ENCODE results near the gene U2AF2. TPM values are rescaled to one million over a fixed set of nuclear protein-coding genes. Genes with fewer than 3 reads are reported as not detected.

Gene U2AF2
- total RNA-seq, 2 experiments from 2014 or later, result 284 to 324 TPM

DNA sequence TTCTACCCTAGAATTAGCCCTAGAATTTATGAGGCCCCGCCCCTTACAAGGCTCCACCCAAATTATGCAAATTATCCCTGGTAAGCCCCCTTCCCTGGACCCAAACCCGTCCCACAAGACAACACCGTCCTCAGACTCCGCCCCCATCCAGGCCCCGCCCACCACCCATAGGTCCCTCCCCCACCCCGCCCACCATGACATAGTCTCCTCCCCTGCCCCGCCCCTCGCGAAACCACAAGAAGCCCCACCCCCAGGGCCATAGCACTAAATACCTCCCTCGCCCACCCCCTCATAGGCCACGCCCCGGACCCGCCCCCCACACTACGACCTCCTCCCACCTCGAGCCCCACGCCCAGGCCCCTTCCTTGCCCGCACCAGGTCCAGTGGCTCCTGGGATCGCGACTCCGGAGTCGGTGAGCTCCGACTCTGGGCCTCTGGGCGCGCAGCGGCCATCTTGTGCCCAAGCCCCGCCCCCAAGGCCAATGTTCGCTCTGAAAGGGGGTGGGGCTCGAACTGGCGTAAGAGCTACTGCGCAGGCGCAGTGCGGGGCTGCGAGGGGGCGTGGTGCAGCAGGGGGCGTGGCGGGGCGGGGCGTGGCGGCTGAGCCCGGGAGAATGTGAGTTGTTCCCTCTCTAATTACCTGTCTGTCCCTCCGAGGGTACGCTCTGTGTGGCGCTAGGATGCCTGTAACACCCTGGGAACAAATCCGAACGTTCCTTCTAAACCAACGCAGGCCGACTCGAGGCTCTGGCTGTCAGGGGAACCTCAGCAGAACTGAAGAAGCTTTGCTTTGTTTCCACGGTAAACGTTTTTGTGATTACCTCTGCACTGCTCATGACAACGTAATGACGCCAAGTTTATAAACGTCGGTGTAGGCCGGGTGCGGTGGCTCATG, 30.5 kb upstream of the U2AF2 start, which contains the start of gene ZNF784:
Gene ZNF784 (minus strand): TSS at position 458 of the 895 bp plus-strand sequence. CDS start 5 bp downstream, at position 453.
- Mint-ChIP-seq H3K27ac (peak within 1 kb of the TSS; percentile 93), H3K4me3 (peak within 1 kb of the TSS; percentile 77), H3K27me3 (peaks cover 10% of the 10 kb centered on the region), H3K36me3 (peaks cover 11% of the 10 kb centered on the region), H3K9me3 (ENCODE audit: low read depth) (no peaks in the 10 kb centered on the region), H3K4me1 (peaks cover 58% of the 10 kb centered on the region)
- CTCF ChIA-PET, result interaction anchor here (0.9 to 5.6 kb wide), 19 partner anchors 8 to 483 kb away, joined by 3 to 44 read pairs (median 5); partner anchors contain the start of genes FIZ1, U2AF2, ZNF524 and ZNF628
- peak; percentile 73 for ATAC-seq
- DNase-seq, result peak; percentile 95

DNA sequence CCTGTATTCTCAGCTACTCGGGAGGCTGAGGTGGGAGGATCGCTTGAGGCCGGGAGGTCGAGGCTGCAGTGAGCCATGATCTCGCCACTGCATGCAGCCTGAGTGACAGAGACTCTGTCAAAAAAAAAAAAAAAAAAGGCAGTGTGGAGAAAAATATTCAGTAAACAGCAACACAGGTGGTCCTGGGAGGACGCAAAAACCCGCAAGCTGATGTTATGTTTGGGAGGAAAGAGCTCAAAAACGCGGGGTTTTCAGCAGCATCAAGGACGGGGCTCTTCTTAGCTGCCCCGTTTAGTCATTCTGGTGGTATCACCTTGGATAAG, 29.9 kb upstream of the U2AF2 start:
- H3K4me1 Mint-ChIP-seq, result peaks cover 54% of the 10 kb centered on the region

DNA sequence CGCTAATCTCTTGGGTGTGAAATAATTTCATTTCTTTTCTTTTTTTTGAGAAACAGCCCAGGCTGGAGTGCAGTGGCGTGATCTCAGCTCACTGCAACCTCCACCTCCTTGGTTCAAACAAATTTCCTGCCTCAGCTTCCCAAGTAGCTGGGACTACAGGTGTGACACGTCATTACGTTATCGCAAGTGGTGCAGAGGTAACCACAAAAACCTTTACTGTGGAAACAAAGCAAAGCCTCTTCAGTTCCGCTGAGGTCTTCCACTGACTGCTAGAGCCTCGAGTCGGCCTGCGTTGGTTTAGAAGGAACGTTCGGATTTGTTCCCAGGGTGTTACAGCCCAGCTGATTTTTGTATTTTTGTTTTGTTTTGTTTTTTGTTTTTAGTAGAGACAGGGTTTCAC, 28.5 kb upstream of the U2AF2 start:
- Mint-ChIP-seq H3K9me3 (ENCODE audit: low read depth) (no peaks in the 10 kb centered on the region), H3K27me3 (peaks cover 10% of the 10 kb centered on the region), H3K27ac (peak overlapping the region; percentile 84), H3K4me1 (peaks cover 40% of the 10 kb centered on the region), H3K36me3 (peaks cover 3% of the 10 kb centered on the region), H3K4me3 (peak overlapping the region; percentile 51)
- peak; percentile 89 for DNase-seq
- ATAC-seq, result peak; percentile 59
- CTCF ChIA-PET, result interaction anchor here (0.7 to 5.6 kb wide), 19 partner anchors 8 to 372 kb away, joined by 3 to 44 read pairs (median 4); partner anchors contain the start of genes FIZ1, HSPBP1, ISOC2 and NAT14

More for the DNA sequence above, 29.9 kb upstream of the U2AF2 start:
- Mint-ChIP-seq H3K9me3 (ENCODE audit: low read depth) (no peaks in the 10 kb centered on the region), H3K27ac (peak overlapping the region; percentile 93), H3K36me3 (peaks cover 8% of the 10 kb centered on the region), H3K4me3 (peak overlapping the region; percentile 77), H3K27me3 (peaks cover 10% of the 10 kb centered on the region)
- no peak for ATAC-seq
- CTCF ChIA-PET, result interaction anchor here (0.7 to 5.6 kb wide), 20 partner anchors 7 to 483 kb away, joined by 3 to 44 read pairs (median 5); partner anchors contain the start of genes FIZ1, U2AF2, ZNF524 and ZNF865
- DNase-seq, result no peak

DNA sequence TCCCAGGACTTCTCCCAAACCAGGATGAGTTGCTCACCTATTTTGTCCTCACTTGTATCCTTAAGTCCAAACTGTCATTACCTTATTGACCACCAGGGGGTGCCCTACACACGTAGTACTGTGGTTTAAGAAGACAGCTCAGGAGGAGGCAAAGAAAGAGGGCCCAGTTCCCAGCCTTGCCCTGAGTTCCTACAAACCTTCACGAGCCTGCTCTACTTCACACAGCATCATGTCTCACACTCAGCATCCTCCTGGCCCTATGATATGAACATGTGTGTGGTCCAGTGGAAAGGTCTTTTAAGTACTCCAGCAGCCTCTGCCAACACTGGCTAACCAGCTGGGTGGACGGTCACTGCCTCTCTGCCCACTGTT, 22.4 kb upstream of the U2AF2 start:
- Mint-ChIP-seq H3K4me3 (no peak overlapping the region), H3K4me1 (peaks cover 46% of the 10 kb centered on the region), H3K27ac (peak overlapping the region; percentile 38), H3K27me3 (peaks cover 4% of the 10 kb centered on the region), H3K36me3 (peaks cover 3% of the 10 kb centered on the region), H3K9me3 (ENCODE audit: low read depth) (no peaks in the 10 kb centered on the region)
- peak; percentile 43 for ATAC-seq
- DNase-seq, result peak; percentile 95
- CTCF ChIA-PET, result interaction anchor here (0.6 to 10.5 kb wide), 39 partner anchors 8 to 539 kb away, joined by 3 to 104 read pairs (median 6); partner anchors contain the start of genes CCDC106, FIZ1, ISOC2 and NAT14

DNA sequence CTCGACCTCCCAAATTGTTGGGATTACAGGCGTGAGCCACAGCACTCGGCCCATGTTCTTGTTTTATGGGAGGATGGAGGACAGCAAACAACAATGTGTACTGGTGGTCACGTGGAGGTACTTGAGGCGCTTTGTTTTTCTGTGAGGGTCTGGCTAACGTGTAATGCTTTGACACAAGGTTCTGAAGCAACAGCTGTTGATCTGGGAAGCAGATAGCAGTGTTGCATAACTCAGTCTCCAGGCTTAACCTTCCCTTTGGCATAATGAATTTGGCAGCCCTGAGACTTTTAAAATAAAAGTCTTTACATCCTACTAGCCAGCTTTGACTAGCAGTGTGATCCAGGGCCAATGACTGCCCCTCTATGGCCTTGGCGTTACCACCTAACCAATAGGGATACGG, 21.0 kb upstream of the U2AF2 start:
- Mint-ChIP-seq H3K4me1 (peaks cover 52% of the 10 kb centered on the region), H3K27ac (peak overlapping the region; percentile 100), H3K36me3 (peaks cover 10% of the 10 kb centered on the region), H3K4me3 (no peak overlapping the region), H3K27me3 (no peaks in the 10 kb centered on the region), H3K9me3 (ENCODE audit: low read depth) (no peaks in the 10 kb centered on the region)
- ATAC-seq, result no peak
- DNase-seq, result no peak
- CTCF ChIA-PET, result interaction anchor here (0.6 to 10.5 kb wide), 19 partner anchors 9 to 1765 kb away, joined by 3 to 104 read pairs (median 18); partner anchors contain the start of genes CCDC106, FIZ1, ISOC2 and U2AF2

DNA sequence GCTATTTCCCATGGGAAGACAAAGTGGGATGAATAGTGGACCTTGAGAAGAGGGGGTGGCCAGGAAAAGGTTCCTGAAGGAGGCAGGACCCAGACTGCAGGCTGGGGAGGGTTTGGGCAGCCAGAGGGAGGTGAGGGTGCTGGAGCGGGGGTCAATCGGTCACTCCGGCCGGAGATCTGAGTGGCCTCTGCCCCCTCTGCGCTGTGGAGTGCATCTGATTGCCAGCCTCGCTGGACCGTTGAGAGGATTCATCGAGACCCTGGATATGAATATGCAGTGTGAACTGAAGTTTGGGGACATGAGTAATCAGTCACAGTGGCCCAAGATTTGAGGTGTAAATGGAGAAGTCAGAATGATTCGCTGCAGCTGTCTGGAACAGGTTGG, 19.5 kb upstream of the U2AF2 start:
- Mint-ChIP-seq H3K27ac (peak overlapping the region; percentile 100), H3K4me1 (peaks cover 64% of the 10 kb centered on the region), H3K4me3 (peak overlapping the region; percentile 98), H3K9me3 (ENCODE audit: low read depth) (no peaks in the 10 kb centered on the region), H3K36me3 (peaks cover 12% of the 10 kb centered on the region), H3K27me3 (no peaks in the 10 kb centered on the region)
- no peak for ATAC-seq
- no peak for DNase-seq
- CTCF ChIA-PET, result interaction anchor here (1.0 to 10.5 kb wide), 7 partner anchors 9 to 123 kb away, joined by 4 to 104 read pairs (median 31); partner anchors contain the start of genes CCDC106, FIZ1, U2AF2 and ZNF524

DNA sequence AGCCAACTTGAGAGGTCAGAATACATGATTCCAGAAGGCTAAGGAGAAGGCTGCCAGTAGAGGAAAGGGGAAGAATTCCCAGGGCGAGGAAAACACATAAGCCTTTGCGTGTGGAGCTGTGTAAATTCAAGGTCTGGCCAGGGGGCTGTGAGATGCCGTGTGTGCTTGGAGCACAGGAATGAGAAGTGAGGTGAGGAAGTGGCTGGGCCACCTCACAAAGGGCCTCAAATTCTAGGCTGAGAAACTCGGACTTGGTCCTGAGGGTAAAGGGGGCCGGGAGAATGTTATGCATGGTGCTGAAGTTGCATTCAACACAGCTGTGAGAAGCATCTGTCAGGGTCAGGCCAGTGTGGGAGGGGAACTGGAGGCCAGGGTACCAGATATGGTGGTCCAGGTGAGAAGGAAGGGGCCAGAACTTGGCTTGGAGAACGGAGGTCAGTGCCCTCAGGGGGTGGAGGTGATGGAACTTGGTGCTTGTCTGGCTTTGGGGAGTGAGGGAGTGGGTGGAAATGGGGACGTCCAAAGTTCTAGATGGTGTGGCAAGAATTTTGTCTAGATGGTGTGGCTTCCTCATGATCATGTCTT, 18.9 kb upstream of the U2AF2 start:
- H3K4me3 Mint-ChIP-seq, result peak overlapping the region; percentile 98

DNA sequence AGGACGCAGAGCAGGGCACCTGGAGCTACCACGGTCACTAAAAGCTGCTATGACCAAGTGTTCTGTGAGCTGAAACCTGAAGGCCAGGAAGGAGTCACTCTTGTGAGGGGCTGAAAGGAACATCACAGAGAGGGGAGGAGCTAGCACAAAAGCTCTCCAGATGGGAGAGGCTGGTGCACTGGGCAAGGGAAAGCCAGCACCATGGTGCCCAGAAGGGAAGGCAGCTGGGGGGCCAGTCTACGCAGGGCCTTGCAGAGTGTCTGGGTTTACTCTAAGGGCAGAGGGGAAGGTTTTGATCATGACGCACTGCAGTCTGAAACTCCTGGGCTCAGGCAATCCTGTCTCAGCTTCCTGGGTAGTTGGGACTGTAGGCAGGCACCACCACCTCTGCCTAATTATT, 18.1 kb upstream of the U2AF2 start:
- DNase-seq, result no peak
- Mint-ChIP-seq H3K27ac (peak overlapping the region; percentile 100), H3K4me1 (peaks cover 65% of the 10 kb centered on the region), H3K36me3 (peaks cover 12% of the 10 kb centered on the region), H3K4me3 (no peak overlapping the region), H3K27me3 (no peaks in the 10 kb centered on the region), H3K9me3 (ENCODE audit: low read depth) (no peaks in the 10 kb centered on the region)
- no peak for ATAC-seq
- CTCF ChIA-PET, result interaction anchor here (1.0 to 10.5 kb wide), 7 partner anchors 10 to 133 kb away, joined by 4 to 104 read pairs (median 7); partner anchors contain the start of genes CCDC106, U2AF2 and ZNF784

More for the DNA sequence above, 18.9 kb upstream of the U2AF2 start:
- ATAC-seq, result no peak
- Mint-ChIP-seq H3K27ac (peak overlapping the region; percentile 100), H3K27me3 (no peaks in the 10 kb centered on the region), H3K36me3 (peaks cover 12% of the 10 kb centered on the region), H3K4me1 (peaks cover 67% of the 10 kb centered on the region), H3K9me3 (ENCODE audit: low read depth) (no peaks in the 10 kb centered on the region)
- no peak for DNase-seq
- CTCF ChIA-PET, result interaction anchor here (1.0 to 10.5 kb wide), 6 partner anchors 11 to 132 kb away, joined by 4 to 104 read pairs (median 7); partner anchors contain the start of genes CCDC106, U2AF2 and ZNF784

DNA sequence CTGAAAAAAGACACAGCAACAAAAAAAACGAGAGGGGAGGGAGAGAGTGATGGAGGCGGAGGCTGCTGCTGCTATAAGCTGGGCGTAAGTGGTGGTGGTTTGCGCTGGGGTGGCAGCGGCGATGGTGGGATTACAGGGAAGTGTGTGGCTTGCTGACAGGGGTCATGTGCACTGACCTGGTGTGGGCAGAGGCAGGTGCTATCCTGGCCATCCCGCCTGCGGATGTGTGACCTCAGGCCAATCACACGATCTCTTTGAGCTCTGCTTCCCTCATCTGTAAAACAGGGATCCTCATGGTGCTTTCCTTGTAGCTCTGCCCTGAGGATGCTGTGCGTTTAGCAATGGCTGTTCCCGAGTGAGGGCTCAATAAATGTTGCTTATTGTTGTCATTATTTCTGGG, 17.3 kb upstream of the U2AF2 start:
- peaks cover 12% of the 10 kb centered on the region for H3K36me3 Mint-ChIP-seq
- peaks cover 62% of the 10 kb centered on the region for H3K4me1 Mint-ChIP-seq
- H3K4me3 Mint-ChIP-seq, result no peak overlapping the region
- DNase-seq (no peak), ATAC-seq (no peak)
- H3K27me3 Mint-ChIP-seq, result no peaks in the 10 kb centered on the region
- H3K27ac Mint-ChIP-seq, result peak overlapping the region; percentile 1
- no peaks in the 10 kb centered on the region for H3K9me3 Mint-ChIP-seq (ENCODE audit: low read depth)
- CTCF ChIA-PET, result interaction anchor here (1.2 to 10.5 kb wide), 9 partner anchors 10 to 170 kb away, joined by 3 to 104 read pairs (median 6); partner anchors contain the start of genes CCDC106, U2AF2 and ZNF784

DNA sequence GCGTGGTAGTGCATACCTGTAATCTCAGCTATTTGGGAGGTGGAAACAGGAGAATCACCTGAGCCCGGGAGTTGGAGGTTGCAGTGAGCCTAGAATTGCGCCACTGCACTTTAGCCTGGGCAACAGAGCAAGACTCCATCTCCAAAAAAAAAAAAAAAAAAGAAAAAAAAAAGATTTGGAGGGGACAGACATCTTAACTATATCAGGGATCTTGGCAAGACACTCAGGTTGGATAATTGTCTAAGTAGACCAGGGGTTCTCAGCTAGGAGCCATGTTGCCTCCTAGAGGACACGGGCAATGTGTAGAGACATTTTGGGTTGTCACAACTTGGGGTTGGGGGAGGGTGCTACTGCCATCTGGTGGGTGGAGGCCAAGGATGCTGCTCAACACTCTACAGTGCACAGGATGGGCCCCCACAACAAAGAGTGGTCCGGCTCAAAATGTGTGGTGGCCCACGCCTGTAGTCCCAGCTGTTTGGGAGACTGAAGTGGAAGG, 15.9 kb upstream of the U2AF2 start:
- H3K27ac Mint-ChIP-seq, result peak overlapping the region; percentile 74
- CTCF ChIA-PET, result interaction anchor here (0.7 to 10.5 kb wide), 11 partner anchors 10 to 337 kb away, joined by 3 to 104 read pairs (median 4); partner anchors contain the start of genes U2AF2, ZNF628 and ZNF784
- no peaks in the 10 kb centered on the region for H3K27me3 Mint-ChIP-seq
- H3K9me3 Mint-ChIP-seq (ENCODE audit: low read depth), result no peaks in the 10 kb centered on the region
- ATAC-seq, result peak; percentile 18
- DNase-seq, result peak; percentile 84
- H3K4me1 Mint-ChIP-seq, result peaks cover 61% of the 10 kb centered on the region
- peak overlapping the region; percentile 28 for H3K4me3 Mint-ChIP-seq
- peaks cover 12% of the 10 kb centered on the region for H3K36me3 Mint-ChIP-seq

DNA sequence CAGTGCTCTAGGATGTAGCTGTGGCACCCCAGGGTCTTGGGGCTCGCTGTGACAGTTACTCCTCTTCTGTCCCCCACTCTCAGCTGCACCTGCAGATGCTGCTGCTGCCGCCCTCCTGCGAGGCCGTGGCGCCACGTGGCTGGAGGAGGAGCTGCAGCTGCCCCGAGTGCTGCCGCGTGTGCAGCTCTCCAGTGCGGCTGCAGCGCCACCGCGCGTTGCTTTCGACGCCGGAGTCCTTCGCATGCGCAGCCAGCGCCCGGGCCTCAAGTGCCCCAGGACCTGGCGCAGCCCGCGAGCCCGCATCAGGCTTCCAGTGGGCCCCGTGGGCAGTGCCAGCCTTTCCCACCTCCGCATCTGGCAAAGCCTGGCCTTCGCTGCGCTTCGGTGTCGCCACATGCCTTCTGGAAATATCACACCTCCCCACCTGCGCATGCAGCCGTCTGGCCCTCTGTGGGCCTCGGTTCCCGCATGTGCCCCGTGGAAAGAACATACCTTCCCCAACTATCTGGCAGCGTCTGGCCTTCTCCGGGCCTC, 14.7 kb upstream of the U2AF2 start:
- H3K9me3 Mint-ChIP-seq (ENCODE audit: low read depth), result no peaks in the 10 kb centered on the region
- peak overlapping the region; percentile 85 for H3K27ac Mint-ChIP-seq
- CTCF ChIA-PET, result interaction anchor here (1.0 to 10.5 kb wide), 7 partner anchors 9 to 136 kb away, joined by 4 to 104 read pairs (median 5); partner anchors contain the start of genes U2AF2, ZNF784 and ZNF865
- ATAC-seq (no peak), DNase-seq (peak; percentile 74)
- no peaks in the 10 kb centered on the region for H3K27me3 Mint-ChIP-seq
- H3K4me1 Mint-ChIP-seq, result peaks cover 64% of the 10 kb centered on the region
- peaks cover 10% of the 10 kb centered on the region for H3K36me3 Mint-ChIP-seq
- peak overlapping the region; percentile 68 for H3K4me3 Mint-ChIP-seq

All from activated CD8-positive, alpha-beta memory T cell treated with anti-CD3 and anti-CD28 coated beads, Interleukin-2, amount 10 ng/mL, durations not matched to agents 7 days and 5 days (primary cell).